ENCODE data around the gene SLC12A9.

The SLC12A9 gene

GRCh38 chr7:100866729-100867039 is 14.2 kb downstream of the SLC12A9 start:
- Histone ChIP-seq H3K4me1 (ENCODE audit: control insufficient read depth, insufficient read depth, low read depth, low read length) (peaks cover 35% of the 10 kb centered on the region), H2BK12ac (ENCODE audit: low read length in 2 of 2) (peak overlapping the region; percentile 64 to 67)

GRCh38 chr7:100867040-100867775 is 14.7 kb downstream of the SLC12A9 start, which contains the start of gene TRIP6:
Gene TRIP6, plus strand, starts transcription at chr7:100867387. Its CDS starts 111 bp downstream, at chr7:100867498.
- Histone ChIP-seq H3K18ac (ENCODE audit: low read depth in 1 of 2, low read length in 2 of 2) (peak within 1 kb of the TSS; percentile 93 to 96), H3K9me3 (ENCODE audit: control insufficient read depth, low read length) (no peaks in the 10 kb centered on the region), H3K27ac (ENCODE audit: low read length, poor library complexity, severe bottlenecking) (peak within 1 kb of the TSS; percentile 80), H3K4me1 (ENCODE audit: control insufficient read depth, insufficient read depth, low read depth, low read length) (peaks cover 35% of the 10 kb centered on the region), H2BK12ac (ENCODE audit: low read length in 2 of 2) (peak within 1 kb of the TSS; percentile 64 to 85), H3K79me1 (replicated peaks; ENCODE audit: low read length, poor library complexity, severe bottlenecking) (peaks cover 19% of the 10 kb centered on the region), H4K91ac (ENCODE audit: low read length) (peak within 1 kb of the TSS; percentile 97), H3K4ac (ENCODE audit: low read depth in 1 of 2, low read length in 2 of 2) (peak within 1 kb of the TSS; percentile 99), H4K8ac (ENCODE audit: low read length) (peak within 1 kb of the TSS; percentile 96), H3K14ac (ENCODE audit: low read length in 2 of 2) (peak within 1 kb of the TSS in 1 of 2 experiments; percentile 98), H3K4me2 (ENCODE audit: low read length, poor library complexity, severe bottlenecking) (peak within 1 kb of the TSS; percentile 78), H3K9ac (ENCODE audit: low read length) (peak within 1 kb of the TSS; percentile 99), H3K36me3 (ENCODE audit: control insufficient read depth in 1 of 2, insufficient read depth in 2 of 2, low read depth in 1 of 2, low read length in 2 of 2) (peaks cover 29 to 60% of the 10 kb centered on the region in 2 experiments), H2AK5ac (ENCODE audit: low read length, severe bottlenecking) (peak within 1 kb of the TSS; percentile 94), H3K23ac (ENCODE audit: low read length in 2 of 2) (peak within 1 kb of the TSS; percentile 87 to 91), H2BK120ac (ENCODE audit: low read depth, low read length) (peak within 1 kb of the TSS; percentile 77), H2AFZ (ENCODE audit: low read depth, low read length) (peak within 1 kb of the TSS; percentile 15), H3K4me3 (ENCODE audit: insufficient read depth in 1 of 2, low read depth in 1 of 2, low read length in 2 of 2) (peak within 1 kb of the TSS; percentile 82 to 95), H2BK5ac (ENCODE audit: low read depth, low read length, poor library complexity, severe bottlenecking) (peak within 1 kb of the TSS; percentile 96), H2BK15ac (ENCODE audit: low read depth, poor library complexity, severe bottlenecking) (peak within 1 kb of the TSS; percentile 97), H3K27me3 (ENCODE audit: control insufficient read depth in 1 of 2, insufficient read depth in 1 of 2, low read length in 2 of 2) (no peaks in the 10 kb centered on the region)
- WGBS, result 3% methylated on average over 21 of the region's 42 CpGs
- peak; percentile 92 for DNase-seq

More at GRCh38 chr7:100866729-100867039, 14.2 kb downstream of the SLC12A9 start:
- peak overlapping the region; percentile 56 to 82 for H3K4ac ChIP-seq (ENCODE audit: low read depth in 1 of 2, low read length in 2 of 2)
- no peak for DNase-seq
- H2AK5ac ChIP-seq (ENCODE audit: low read length, severe bottlenecking), result peak overlapping the region; percentile 86
- H4K91ac ChIP-seq (ENCODE audit: low read length), result peak overlapping the region; percentile 97
- 80% methylated on average over 3 of the region's 5 CpGs for WGBS
- no peak overlapping the region for H2AFZ ChIP-seq (ENCODE audit: low read depth, low read length)
- H2BK15ac ChIP-seq (ENCODE audit: low read depth, poor library complexity, severe bottlenecking), result peak overlapping the region; percentile 97
- H3K27ac ChIP-seq (ENCODE audit: low read length, poor library complexity, severe bottlenecking), result peak overlapping the region; percentile 60
- H3K79me1 ChIP-seq (replicated peaks; ENCODE audit: low read length, poor library complexity, severe bottlenecking), result peaks cover 19% of the 10 kb centered on the region
- H3K4me3 ChIP-seq (ENCODE audit: insufficient read depth in 1 of 2, low read depth in 1 of 2, low read length in 2 of 2), result peak overlapping the region; percentile 82 to 95
- H3K23ac ChIP-seq (ENCODE audit: low read length in 2 of 2), result no peak overlapping the region
- H3K4me2 ChIP-seq (ENCODE audit: low read length, poor library complexity, severe bottlenecking), result peak overlapping the region; percentile 78
- peak overlapping the region; percentile 60 for H2BK5ac ChIP-seq (ENCODE audit: low read depth, low read length, poor library complexity, severe bottlenecking)
- H3K18ac ChIP-seq (ENCODE audit: low read depth in 1 of 2, low read length in 2 of 2), result peak overlapping the region; percentile 76 to 96
- H3K9ac ChIP-seq (ENCODE audit: low read length), result peak overlapping the region; percentile 99
- H3K27me3 ChIP-seq (ENCODE audit: control insufficient read depth in 1 of 2, insufficient read depth in 1 of 2, low read length in 2 of 2), result no peaks in the 10 kb centered on the region
- H3K9me3 ChIP-seq (ENCODE audit: control insufficient read depth, low read length), result no peaks in the 10 kb centered on the region
- H3K14ac ChIP-seq (ENCODE audit: low read length in 2 of 2), result peak overlapping the region in 1 of 2 experiments; percentile 22
- peak overlapping the region; percentile 96 for H4K8ac ChIP-seq (ENCODE audit: low read length)
- H3K36me3 ChIP-seq (ENCODE audit: control insufficient read depth in 1 of 2, insufficient read depth in 2 of 2, low read depth in 1 of 2, low read length in 2 of 2), result peaks cover 25 to 60% of the 10 kb centered on the region in 2 experiments
- H2BK120ac ChIP-seq (ENCODE audit: low read depth, low read length), result peak overlapping the region; percentile 77

GRCh38 chr7:100867776-100868485 is 15.4 kb downstream of the SLC12A9 start:
- Histone ChIP-seq H3K23ac (ENCODE audit: low read length in 2 of 2) (peak overlapping the region in 1 of 2 experiments; percentile 87), H2AFZ (ENCODE audit: low read depth, low read length) (no peak overlapping the region), H2BK12ac (ENCODE audit: low read length in 2 of 2) (peak overlapping the region; percentile 57 to 85), H2BK5ac (ENCODE audit: low read depth, low read length, poor library complexity, severe bottlenecking) (peak overlapping the region; percentile 96), H3K4me1 (ENCODE audit: control insufficient read depth, insufficient read depth, low read depth, low read length) (peaks cover 35% of the 10 kb centered on the region), H2BK120ac (ENCODE audit: low read depth, low read length) (peak overlapping the region; percentile 69), H2BK15ac (ENCODE audit: low read depth, poor library complexity, severe bottlenecking) (peak overlapping the region; percentile 97), H4K8ac (ENCODE audit: low read length) (peak overlapping the region; percentile 96), H3K4ac (ENCODE audit: low read depth in 1 of 2, low read length in 2 of 2) (peak overlapping the region; percentile 99), H3K9ac (ENCODE audit: low read length) (peak overlapping the region; percentile 99), H2AK5ac (ENCODE audit: low read length, severe bottlenecking) (peak overlapping the region; percentile 94), H3K4me2 (ENCODE audit: low read length, poor library complexity, severe bottlenecking) (peak overlapping the region; percentile 78), H3K27me3 (ENCODE audit: control insufficient read depth in 1 of 2, insufficient read depth in 1 of 2, low read length in 2 of 2) (no peaks in the 10 kb centered on the region), H3K79me1 (replicated peaks; ENCODE audit: low read length, poor library complexity, severe bottlenecking) (peaks cover 16% of the 10 kb centered on the region), H3K18ac (ENCODE audit: low read depth in 1 of 2, low read length in 2 of 2) (peak overlapping the region; percentile 93 to 96), H3K36me3 (ENCODE audit: control insufficient read depth in 1 of 2, insufficient read depth in 2 of 2, low read depth in 1 of 2, low read length in 2 of 2) (peaks cover 28 to 60% of the 10 kb centered on the region in 2 experiments), H3K9me3 (ENCODE audit: control insufficient read depth, low read length) (no peaks in the 10 kb centered on the region), H4K91ac (ENCODE audit: low read length) (peak overlapping the region; percentile 97), H3K4me3 (ENCODE audit: insufficient read depth in 1 of 2, low read depth in 1 of 2, low read length in 2 of 2) (peak overlapping the region; percentile 82 to 95), H3K27ac (ENCODE audit: low read length, poor library complexity, severe bottlenecking) (peak overlapping the region; percentile 80), H3K14ac (ENCODE audit: low read length in 2 of 2) (peak overlapping the region in 1 of 2 experiments; percentile 98)
- WGBS, result 12% methylated on average over 23 of the region's 27 CpGs
- DNase-seq, result no peak
